Upper lobe of left lung (tissue), 4 donors: ENCODE results near the gene ARRDC3.
"Not testable (repeated sequence)": the region's sequence is repeated elsewhere in the genome, so short reads cannot be mapped to it uniquely, and the experiment has no call there.

Source experiments
- POLR2A ChIP-seq, 4 donors: fragments of 450-650 bp; IDR thresholded peaks; one replicate each; pipeline ENCODE4 v1.5.1; 2016 to 2017; ENCODE audit warnings: antibody characterized with exemption in 4 of 4, mild to moderate bottlenecking in 2 of 4
- TF ChIP-seq, protein P1 (sequence below), 6 experiments: fragments of 450-650 bp in 4 of 6; fragments of 200-600 bp in 2 of 6; sonication (generic) in 2 of 6; IDR thresholded peaks; one replicate each; pipeline ENCODE4 v1.5.1; 2016 to 2019; ENCODE audit warnings: antibody characterized with exemption in 6 of 6

DNA sequence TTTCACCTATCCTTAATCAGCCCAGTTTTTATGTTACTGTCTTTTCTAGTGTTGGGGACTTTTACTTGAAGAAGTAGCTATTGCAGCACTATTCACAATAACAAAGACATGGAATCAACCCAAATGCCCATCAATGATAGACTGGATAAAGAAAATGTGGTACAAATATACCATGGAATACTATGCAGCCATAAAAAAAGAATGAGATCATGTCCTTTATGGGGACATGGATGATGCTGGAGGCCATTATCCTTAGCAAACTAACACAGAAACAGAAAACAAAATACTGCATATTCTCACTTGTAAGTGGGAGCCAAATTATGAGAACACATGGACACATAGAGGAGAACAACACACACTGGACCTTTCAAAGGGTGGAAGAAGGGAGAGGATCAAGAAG is 6.4 kb upstream of the ARRDC3 start:
- not testable (repeated sequence) for TF ChIP-seq POLR2A (IDR thresholded peaks at IDR 0.05)
- TF ChIP-seq, protein P1, sequence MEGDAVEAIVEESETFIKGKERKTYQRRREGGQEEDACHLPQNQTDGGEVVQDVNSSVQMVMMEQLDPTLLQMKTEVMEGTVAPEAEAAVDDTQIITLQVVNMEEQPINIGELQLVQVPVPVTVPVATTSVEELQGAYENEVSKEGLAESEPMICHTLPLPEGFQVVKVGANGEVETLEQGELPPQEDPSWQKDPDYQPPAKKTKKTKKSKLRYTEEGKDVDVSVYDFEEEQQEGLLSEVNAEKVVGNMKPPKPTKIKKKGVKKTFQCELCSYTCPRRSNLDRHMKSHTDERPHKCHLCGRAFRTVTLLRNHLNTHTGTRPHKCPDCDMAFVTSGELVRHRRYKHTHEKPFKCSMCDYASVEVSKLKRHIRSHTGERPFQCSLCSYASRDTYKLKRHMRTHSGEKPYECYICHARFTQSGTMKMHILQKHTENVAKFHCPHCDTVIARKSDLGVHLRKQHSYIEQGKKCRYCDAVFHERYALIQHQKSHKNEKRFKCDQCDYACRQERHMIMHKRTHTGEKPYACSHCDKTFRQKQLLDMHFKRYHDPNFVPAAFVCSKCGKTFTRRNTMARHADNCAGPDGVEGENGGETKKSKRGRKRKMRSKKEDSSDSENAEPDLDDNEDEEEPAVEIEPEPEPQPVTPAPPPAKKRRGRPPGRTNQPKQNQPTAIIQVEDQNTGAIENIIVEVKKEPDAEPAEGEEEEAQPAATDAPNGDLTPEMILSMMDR (IDR thresholded peaks at IDR 0.05), result not testable (repeated sequence)
